NCI-H345 treated with DMSO at 0.1 percent for 48 hours (cell line): ENCODE data around the gene MARS1.
A peak's percentile ranks its signal among the peaks of the same experiment; 100 is the strongest.
"Not testable (repeated sequence)": the region's sequence is repeated elsewhere in the genome, so short reads cannot be mapped to it uniquely, and the experiment has no call there.

ENCODE experiments used
- DNase-seq: peaks from one replicate; lab custom pipeline; 2025; ENCODE audit not compliant: unreplicated experiment; lab: John Stamatoyannopoulos, UW

The MARS1 gene

DNA sequence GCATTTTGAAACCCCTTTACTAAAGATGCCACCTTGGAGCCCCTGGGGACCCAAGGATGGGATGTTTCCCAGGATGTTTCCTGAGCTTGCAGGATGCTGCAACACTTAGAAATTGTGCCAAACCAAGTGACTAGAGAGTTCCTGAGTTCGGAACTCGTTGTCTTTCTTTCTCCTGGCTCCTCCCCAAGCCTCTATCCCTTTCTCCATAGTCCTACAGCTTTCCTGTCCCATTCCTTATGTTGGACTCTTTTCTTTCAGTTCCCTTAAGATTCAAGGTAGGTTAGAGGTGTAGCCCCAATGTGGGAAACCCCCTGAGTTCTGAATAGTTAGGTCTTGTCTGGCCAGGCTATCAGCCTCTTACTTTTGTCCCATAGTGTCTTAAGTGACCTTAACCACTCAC is 60.6 kb downstream of the MARS1 start:
- DNase-seq: no peak

DNA sequence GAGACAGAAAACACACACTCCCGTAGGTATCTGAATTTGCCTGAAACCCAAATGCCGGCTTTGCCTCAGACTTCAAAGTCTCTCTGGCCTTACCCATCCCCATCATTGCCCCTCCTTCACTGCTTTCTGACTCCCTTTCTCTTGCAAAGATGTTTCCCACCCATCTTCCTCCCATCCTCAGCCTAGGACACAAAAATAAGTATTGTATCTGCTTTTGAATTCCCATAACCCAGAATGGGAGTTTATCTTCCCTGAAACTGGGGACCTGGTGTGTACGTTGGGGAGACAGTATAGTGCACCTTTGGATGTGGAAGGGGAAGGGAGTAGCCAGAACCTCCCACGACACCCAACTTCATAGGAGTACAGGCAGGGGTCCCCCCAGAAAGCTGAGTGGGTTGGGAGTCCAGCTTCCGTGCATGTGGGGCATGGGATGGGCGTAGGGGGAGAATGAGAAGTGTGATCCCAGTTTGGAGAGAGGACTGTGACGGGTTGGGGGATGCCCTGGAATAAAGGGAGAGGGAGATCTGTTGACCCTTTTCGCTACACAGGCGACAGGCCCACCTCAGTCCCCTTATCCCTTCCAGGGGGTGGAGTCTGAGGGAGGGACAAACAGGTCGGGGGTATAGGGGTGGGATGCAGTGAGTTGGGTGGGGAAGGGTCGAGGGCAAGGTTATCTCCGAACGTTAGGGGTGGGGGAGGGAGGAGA is 61.5 kb downstream of the MARS1 start:
- no peak for DNase-seq

DNA sequence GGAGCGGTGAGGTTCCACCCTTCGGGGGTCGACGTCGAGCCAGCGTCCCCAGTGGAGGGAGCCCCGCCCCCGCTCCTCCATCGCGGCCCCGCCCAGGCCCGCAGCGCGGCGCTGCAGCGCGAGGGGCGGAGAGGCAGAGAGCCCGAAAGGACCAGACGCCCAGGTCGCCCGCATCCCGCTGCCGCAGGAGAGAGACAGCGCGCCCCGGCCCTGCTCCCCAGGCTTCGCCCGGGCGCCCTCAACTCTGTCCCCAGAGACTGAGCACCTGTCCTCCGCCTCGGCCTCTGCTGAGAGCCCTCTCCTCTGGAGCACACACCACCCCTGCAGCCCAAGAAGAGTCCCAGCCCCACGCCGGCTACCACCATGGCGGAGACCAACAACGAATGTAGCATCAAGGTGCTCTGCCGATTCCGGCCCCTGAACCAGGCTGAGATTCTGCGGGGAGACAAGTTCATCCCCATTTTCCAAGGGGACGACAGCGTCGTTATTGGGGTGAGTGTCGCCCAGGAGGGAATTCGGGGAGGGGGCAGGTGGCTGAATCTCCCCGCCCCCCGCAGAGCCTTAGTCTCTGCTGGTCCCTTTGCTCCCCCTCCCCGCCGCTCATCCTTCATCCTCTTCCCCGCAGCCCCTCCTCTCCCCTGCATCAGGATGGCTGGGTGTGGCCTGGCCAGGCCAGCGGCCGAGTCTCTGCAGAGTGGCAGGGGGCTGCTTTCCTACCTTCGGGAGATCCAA is 62.2 kb downstream of the MARS1 start, which contains the start of gene KIF5A:
KIF5A (plus strand) TSS at position 136 of the 732 bp plus-strand sequence; CDS start at position 364, 228 bp downstream.
- DNase-seq: peak; percentile 27

DNA sequence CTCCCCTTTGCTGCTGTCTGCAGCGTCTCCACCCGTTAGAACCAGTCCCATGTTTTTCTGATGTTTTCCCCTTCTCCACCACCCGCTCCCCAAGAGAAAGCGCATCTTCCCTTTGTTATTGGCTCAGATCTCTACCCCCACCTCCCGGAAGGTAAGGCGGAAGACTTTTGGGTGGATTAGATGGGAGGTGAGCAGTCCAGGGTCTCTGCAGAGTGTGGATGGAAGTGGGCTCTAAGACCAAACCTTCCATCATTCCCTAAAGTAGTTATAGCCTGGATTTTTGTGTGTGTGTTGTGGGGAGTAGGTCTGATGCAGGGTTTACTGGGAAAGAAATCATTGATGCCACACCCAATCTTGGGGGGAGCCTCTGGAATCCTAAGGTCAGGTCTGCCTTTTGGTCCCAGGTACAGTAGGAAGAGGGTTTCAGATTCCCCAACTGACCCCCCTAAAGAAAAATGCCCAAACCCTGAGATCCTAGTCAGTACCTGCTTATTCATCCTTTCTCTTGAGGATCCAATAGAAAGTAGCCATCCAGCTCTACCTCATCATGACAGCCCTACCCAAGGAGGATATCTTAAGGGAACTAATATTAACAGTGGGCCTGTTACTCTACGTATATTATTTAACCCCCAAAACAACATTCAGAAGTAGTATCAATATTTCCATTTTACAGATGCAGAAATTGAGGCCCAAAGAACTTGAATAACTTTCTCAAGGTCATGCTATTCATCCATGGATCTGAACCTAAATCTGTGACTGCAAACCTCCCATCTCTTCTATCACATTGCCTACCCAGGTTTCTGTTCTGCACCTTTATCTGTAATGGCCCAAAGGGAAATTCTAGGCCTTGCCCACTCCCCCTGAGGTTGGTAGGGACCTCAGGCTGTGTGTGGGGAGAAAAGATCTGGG is 63.0 kb downstream of the MARS1 start:
- DNase-seq: no peak

DNA sequence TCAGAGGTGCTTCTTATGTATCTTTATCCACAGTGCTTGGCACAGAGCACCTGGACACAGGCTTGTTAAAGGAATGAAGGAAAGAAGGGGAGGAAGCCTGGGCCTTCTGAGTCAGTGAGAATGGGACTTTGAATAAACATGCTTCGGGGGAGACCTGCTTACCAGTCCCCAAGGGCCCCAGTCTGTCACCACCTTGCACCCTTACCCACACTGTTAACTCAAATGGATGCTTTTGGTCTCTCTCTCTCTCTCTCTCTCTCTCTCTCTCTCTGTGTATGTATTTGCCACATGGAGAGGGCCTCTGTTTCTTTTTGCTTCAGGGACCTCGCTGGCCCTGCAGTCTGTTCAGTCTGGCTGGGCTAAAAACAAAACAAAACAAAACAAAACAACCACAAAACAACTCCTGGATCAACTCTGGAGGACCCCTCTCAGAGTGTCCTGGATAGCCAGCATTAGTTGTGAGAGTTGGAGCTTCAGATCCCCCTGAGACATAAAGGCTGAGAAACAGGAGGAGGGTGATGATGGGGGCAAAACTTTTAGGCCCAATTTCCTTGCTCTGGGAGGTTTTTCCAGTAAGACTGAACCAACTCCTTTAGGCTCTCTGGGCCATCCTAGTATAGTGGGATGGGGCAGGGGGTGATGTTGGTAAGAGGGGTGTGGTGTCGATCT is 63.9 kb downstream of the MARS1 start:
- no peak for DNase-seq

DNA sequence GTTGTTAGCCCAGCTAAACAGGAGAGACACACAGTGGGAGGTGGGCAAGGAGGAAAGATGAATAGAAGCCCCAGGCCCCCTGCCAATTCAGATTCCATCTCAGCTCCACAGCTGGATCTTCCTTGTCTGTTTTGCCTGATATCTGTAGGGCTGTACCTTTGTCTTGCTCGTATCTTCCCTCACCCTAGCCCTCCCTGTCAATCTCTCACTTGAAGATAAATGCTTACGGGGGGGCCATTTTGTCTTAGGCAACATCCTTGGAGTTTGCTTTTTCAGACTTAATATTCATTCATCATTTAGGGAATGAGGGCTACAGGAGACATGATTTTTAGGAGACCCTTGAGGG is 64.4 kb downstream of the MARS1 start:
- no peak for DNase-seq

DNA sequence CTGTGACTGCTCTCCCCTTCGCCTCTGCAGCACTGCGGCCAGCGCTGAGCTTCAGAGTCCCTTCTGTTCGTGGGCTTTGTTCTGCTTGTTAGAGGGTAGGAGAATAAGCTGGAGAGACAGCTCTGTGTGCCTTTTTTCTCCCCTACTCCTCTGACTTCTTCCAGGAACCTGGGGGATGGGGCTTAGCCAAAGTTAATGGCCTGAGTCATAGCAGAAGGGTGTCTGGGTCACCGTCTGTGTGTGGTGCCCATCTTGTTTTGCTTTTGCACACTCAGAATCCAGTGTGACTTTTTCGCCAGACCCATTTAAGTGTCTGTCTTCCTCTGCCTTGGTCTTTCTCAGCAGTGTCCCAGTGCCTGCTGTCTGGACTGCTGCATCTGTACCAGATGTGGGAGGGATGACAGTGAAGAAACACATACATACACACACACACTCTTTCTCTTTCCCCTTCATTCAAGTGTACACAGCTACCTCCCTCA is 65.0 kb downstream of the MARS1 start:
- DNase-seq: no peak

DNA sequence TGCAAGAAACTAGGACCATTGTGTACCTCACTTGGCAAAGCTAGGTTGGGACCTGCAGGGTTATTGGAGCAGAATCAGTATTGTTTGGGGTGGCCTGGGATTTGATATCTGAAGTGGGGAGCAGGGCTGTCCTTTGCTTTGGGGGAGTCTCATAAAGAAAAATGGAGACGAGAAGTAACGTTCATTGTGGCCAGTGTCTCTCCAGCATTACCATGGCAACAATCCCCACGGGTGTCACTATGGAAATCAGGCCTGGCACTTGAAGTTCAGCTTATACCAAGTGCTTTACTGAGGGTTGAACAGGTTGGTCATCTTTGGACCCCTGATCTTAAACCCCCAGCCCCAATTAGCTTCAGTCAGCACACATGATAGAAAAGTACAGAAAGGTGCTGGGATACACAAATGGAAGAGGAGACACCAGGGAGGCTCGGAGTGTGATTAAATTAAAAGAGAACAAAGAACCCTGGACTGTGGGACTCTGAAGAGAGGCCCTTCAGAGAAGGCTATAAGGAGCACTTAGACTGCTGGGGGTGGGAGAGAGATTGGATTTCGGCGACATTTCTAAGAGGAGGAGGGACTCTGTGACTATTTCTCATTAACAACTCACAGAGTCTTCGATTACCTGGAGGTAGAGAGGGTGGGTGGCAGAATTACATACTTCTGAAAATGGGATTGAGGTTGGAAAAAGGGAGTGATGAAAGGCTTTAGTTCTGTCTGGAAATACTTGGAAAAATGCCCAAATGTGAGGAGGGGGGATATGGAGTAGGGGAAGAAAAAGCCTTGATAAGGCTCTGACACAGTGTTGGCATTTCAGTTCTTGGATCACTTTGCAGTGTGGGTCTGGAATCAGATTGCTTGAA is 65.7 kb downstream of the MARS1 start:
- DNase-seq: no peak

DNA sequence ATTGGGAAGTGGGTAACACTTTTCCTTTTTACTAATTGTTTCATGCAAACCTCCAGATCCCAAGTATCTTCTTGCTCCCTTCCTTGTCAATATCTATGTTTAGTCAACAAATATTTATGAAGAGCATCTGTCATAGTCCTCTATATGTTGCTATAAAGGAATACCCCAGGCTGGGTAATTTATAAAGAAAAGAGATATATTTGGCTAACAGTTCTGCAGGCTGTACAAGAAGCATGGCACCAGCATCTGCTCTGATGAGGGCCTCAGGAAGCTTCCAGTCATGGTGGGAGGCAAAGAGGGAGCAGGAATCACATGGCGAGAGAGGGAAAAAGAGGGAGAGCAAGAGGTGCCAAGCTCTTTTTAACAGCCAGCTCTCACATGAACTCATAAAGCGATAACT is 66.6 kb downstream of the MARS1 start:
- no peak for DNase-seq

DNA sequence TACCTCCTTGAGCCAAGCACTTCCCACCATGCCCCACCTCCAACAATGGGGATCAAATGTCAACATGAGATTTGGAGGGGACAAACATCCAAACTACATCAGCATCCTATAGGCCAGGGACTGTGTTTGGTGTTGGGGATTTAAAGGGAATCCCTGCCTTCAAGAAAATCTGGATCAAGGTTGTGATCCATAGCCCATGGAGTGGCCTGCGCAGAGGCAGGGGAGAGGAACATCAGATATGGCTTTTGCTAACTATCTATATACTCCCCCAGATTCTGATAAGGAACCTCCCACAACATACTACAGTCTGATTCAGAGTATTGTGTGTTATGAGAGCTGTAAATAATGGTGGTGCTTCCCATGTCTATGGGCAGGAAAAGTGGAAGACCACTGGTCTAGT is 67.0 kb downstream of the MARS1 start:
- no peak for DNase-seq

DNA sequence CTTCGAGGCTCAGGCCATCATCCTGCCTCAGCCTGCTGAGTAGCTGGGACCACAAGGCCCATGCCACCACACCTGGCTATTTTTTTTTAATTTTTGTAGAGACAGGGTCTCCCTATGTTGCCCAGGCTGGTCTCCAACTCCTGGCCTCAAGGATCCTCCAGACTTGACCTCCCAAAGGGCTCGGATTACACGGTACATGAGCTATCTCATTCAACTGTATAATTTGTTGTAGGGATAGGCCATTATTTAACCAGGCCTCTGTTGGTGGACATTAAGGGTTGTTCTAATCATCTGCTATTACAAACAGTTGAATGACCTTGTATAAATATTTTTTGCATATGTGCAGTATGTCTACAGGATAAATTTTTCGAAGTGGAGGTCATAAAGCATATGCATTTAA is 71.0 kb downstream of the MARS1 start:
- no peak for DNase-seq

DNA sequence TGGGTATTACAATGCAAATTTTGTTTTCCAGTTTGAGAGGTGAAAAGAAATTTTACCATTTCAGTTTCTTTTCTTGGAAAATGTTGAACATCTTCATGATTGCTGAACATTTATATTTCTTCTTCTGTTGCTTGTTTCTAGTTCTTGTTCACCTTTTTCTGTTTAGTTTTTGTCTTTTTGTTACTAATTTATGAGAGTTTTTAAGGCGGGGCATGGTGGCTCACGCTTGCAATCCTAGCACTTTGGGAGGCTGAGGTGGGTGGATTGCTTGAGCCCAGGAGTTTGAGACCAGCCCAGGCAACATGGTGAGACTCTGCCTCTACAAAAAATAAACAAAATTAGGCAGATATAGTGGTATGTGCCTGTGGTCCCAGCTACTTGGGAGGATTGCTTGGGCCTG is 72.6 kb downstream of the MARS1 start:
- no peak for DNase-seq

DNA sequence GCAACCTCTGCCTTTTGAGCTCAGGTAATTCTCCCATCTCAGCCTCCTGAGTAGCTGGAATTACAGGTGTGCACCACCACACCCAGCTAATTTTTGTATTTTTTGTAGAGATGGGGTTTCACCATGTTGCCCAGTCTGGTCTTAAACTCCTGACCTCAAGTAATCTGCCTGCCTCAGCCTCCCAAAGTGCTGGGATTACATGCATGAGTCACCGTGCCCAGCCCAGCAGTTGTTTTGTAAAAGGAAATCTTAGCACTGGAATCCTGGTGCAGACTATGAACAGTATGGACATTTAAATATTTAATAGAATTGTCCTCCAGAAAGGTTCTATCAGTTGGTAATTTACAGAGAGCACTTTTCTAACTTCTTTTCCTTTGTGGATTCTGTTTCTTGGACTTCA is 73.2 kb downstream of the MARS1 start:
- not testable (repeated sequence) for DNase-seq

DNA sequence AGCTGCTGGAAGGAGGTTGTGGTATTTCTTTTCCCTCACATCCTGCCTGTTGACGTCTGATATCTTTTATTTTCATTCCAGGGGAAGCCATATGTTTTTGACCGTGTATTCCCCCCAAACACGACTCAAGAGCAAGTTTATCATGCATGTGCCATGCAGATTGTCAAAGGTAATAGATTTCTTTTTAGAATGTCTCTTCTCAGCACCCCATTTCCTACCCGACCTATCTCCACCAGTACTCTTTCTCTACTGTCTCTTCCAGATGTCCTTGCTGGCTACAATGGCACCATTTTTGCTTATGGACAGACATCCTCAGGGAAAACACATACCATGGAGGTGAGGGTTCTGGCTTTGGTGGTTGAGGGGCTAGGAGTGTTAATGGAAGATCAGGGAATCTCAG is 75.5 kb downstream of the MARS1 start:
- DNase-seq: no peak

DNA sequence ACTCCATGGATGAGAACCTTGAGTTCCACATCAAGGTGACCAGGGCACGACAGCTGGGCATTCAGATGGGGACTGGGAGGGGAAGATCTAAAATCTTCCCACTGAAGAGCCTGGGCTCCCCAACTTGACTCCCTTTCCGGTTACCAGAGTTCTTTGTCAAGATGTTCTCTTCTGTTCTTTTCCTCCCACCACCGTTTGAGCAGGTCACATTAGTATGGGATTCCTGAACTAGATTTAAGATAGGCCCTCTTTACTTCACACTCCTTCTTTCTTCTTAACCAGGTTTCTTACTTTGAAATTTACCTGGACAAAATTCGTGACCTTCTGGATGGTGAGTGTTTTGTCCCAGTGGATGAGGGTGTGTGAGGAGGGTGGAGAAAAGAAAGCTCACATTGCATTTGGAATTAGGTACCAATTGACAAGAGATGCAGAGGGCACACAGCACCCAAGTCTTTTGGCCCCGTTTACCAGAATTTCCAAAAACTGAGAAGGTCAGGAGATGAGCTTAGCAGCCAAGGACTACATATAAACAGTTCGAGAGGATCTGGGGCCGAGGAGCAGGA is 76.4 kb downstream of the MARS1 start:
- DNase-seq: no peak
